Lung (tissue), 12 donors: ENCODE measurements around the gene GABARAPL2. TPM values are rescaled to one million over a fixed set of nuclear protein-coding genes. Genes with fewer than 3 reads are reported as not detected.

Experiments
- ATAC-seq: fragments of 200-7000 bp; cut with Tn5 transposase; one replicate; pipeline ENCODE4 v1.9.1; 2020; ENCODE audit warnings: moderate number of reproducible peaks; ENCODE audit not compliant: insufficient read depth, low FRiP score
- DNase-seq, 3 donors: peaks; one replicate each; pipeline ENCODE4 v3.0.0-alpha.2; 2013 to 2017
- H3K27ac ChIP-seq, 2 donors: one replicate each; pipeline ENCODE4 v1.5.1; 2013; ENCODE audit warnings: mild to moderate bottlenecking in 2 of 2, moderate library complexity in 2 of 2, control low read depth in 1 of 2, inconsistent platforms in 1 of 2, low read depth in 1 of 2, low read length in 1 of 2
- H3K27me3 ChIP-seq, 3 donors: one replicate each; pipeline ENCODE4 v1.5.1; 2013; ENCODE audit warnings: low read length in 2 of 3; ENCODE audit not compliant: control insufficient read depth in 3 of 3, insufficient read depth in 3 of 3
- H3K36me3 ChIP-seq, 4 donors: one replicate each; pipeline ENCODE4 v1.5.1; 2013; ENCODE audit warnings: low read length in 4 of 4, mild to moderate bottlenecking in 1 of 4, moderate library complexity in 1 of 4; ENCODE audit not compliant: control insufficient read depth in 4 of 4, insufficient read depth in 4 of 4
- H3K4me1 ChIP-seq, 5 donors: one replicate each; pipeline ENCODE4 v1.5.1; 2013; ENCODE audit warnings: low read length in 5 of 5, mild to moderate bottlenecking in 2 of 5, moderate library complexity in 1 of 5; ENCODE audit not compliant: control insufficient read depth in 5 of 5, insufficient read depth in 5 of 5
- H3K4me3 ChIP-seq: one replicate; pipeline ENCODE4 v1.5.1; 2013; ENCODE audit warnings: mild to moderate bottlenecking, control low read depth, moderate library complexity
- H3K9ac ChIP-seq, 2 donors: one replicate each; pipeline ENCODE4 v1.5.1; 2013; ENCODE audit warnings: low read length in 2 of 2, control low read depth in 1 of 2; ENCODE audit not compliant: insufficient read depth in 1 of 2
- H3K9me3 ChIP-seq, 4 donors: one replicate each; pipeline ENCODE4 v1.5.1; 2013; ENCODE audit warnings: low read length in 3 of 4, mild to moderate bottlenecking in 1 of 4, moderate library complexity in 1 of 4; ENCODE audit not compliant: control insufficient read depth in 4 of 4, insufficient read depth in 3 of 4
- CTCF ChIP-seq: IDR thresholded peaks from 2 replicates; pipeline ENCODE4 v1.5.1; 2012; ENCODE audit warnings: mild to moderate bottlenecking; ENCODE audit errors: control extremely low read depth, extremely low read depth
- WGBS, 2 donors: extraction: QIAGEN DNeasy Blood & Tissue Kit; methylation state at CpG; one replicate each; pipeline ENCODE4 v1.1.7; 2013; 5-methylcytosine and 5-hydroxymethylcytosine counted together
- polyA plus RNA-seq, 2 donors: library from polyadenylated mRNA; stranded (reverse); fragments of 200-250 nt; gene quantifications; one replicate each; pipeline ENCODE4 v1.2.1, GENCODE V29; 2013
- total RNA-seq, 2 donors: library from RNA; depleted of rRNA in 1 of 2; stranded (reverse); fragments of >200 nt in 1 of 2; gene quantifications; one replicate each; pipeline ENCODE4 v1.2.1, GENCODE V29; 2014 to 2021
- donor health status: control.
- donor health status: control.
- donor health status: Bipolar disorder and iron deficiency.
- donor health status: healthy.
- donor health status: DM: yes; HTN: yes; CAD: no.

Gene GABARAPL2
- total and polyA plus RNA-seq, 4 donors: 72.9 to 180 (median 104) TPM

GRCh38 chr16:75527825-75528299, 38.3 kb upstream of the GABARAPL2 start:
- no peak overlapping the region for H3K4me3 ChIP-seq
- H3K27me3 ChIP-seq: no peaks in the 10 kb centered on the region
- TF ChIP-seq CTCF: no peak
- H3K4me1 ChIP-seq: no peaks in the 10 kb centered on the region
- H3K9me3 ChIP-seq: no peaks in the 10 kb centered on the region
- ATAC-seq: no peak
- H3K9ac ChIP-seq: no peak overlapping the region
- H3K36me3 ChIP-seq: no peaks in the 10 kb centered on the region
- no peak overlapping the region for H3K27ac ChIP-seq
- no peak for DNase-seq
- WGBS, 2 donors: 74 to 80% methylated on average over 5 of the region's 5 CpGs

DNA sequence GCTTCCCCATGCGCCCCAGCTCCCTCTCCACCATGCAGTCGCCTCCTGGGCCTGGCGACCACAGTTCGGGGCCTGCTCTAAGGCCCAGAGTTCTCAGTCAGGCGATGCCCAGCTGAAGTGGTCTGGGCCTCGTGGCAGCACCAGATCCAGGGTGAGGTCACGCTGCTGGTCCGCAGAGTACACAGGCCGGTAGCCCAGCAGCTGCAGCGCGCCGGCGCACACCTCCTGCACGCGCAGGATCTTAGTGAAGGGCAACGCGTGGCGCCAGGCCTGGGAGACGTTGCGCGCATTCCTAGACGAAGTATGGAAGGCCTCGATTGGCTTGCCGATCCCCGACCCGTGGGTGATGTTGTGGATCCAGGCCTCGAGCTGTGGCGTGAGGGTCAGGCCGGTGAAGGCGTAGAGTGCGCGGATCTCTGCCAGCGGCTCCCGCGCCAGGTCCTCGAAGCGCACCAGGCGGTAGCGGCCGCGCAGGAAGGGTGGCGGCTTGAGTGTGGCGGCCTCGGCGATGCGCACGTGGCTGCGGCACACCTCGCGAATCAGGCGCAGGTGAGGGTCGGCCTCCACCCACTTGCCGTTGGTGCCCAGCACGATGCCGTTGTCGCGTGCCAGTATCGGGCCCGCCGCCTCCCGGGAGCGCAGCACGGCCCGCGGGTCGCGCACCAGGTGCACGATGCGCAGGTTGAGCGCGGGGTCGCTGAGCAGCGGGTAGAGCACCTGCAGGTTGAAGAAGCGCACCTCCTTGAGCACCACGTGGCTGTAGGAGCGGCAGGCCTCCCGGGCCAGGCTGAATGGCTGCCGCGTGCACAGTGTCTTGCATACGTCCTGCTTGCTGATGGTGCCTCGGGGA, 36.9 kb upstream of the GABARAPL2 start:
- Histone ChIP-seq H3K27me3 (no peaks in the 10 kb centered on the region), H3K9ac (no peak overlapping the region), H3K36me3 (no peaks in the 10 kb centered on the region), H3K4me1 (no peaks in the 10 kb centered on the region), H3K27ac (no peak overlapping the region), H3K4me3 (no peak overlapping the region), H3K9me3 (no peaks in the 10 kb centered on the region)
- ATAC-seq (no peak), DNase-seq (no peak)
- TF ChIP-seq CTCF: no peak
- 92 to 96% methylated on average over 81 of the region's 81 CpGs for WGBS, 2 donors

- TF ChIP-seq CTCF: no peak
- H3K9me3 ChIP-seq: no peaks in the 10 kb centered on the region
- ATAC-seq: no peak
- no peaks in the 10 kb centered on the region for H3K4me1 ChIP-seq
- no peak overlapping the region for H3K9ac ChIP-seq
- no peaks in the 10 kb centered on the region for H3K27me3 ChIP-seq
- DNase-seq: no peak
- no peaks in the 10 kb centered on the region for H3K36me3 ChIP-seq
- no peak overlapping the region for H3K4me3 ChIP-seq
- WGBS, 2 donors: 96 to 98% methylated on average over 29 of the region's 29 CpGs
- no peak overlapping the region for H3K27ac ChIP-seq
Measured at GRCh38 chr16:75529959-75530358, 36.2 kb upstream of the GABARAPL2 start.
